ENCODE data around the gene AASS.

DNA sequence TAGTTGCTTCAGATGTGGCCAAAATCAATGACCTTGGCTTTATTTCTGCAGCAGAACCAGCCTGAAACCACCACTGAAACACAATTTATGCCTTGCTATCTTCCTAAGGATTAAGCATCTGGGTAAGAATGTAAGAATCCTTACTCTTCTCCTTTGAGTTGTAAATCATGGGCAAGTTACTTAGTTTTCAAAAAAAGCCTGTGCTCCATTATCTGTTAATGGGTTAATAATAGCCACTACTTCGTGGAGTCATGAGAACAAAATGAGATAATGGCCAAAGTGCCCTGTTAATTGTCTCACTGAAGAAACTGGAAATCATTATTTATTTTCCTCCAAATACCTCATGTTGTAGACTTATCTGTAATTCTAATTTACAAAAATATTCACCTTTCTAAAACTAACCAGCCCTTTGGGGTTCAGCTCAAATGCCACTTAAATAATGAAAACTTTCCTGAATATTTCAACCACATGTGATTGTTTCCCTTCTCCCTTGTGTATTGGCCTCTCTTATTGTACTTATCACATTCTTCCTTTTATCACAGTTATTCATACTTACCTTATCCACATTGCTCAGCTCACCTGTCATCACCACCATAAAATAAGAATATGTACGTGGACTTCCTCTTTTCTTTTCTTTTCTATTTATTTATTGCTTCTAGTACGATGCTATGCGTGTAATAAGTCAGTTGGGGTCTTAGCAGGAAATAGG lies 2.0 kb upstream of the AASS start:
- TF ChIP-seq, protein P1, sequence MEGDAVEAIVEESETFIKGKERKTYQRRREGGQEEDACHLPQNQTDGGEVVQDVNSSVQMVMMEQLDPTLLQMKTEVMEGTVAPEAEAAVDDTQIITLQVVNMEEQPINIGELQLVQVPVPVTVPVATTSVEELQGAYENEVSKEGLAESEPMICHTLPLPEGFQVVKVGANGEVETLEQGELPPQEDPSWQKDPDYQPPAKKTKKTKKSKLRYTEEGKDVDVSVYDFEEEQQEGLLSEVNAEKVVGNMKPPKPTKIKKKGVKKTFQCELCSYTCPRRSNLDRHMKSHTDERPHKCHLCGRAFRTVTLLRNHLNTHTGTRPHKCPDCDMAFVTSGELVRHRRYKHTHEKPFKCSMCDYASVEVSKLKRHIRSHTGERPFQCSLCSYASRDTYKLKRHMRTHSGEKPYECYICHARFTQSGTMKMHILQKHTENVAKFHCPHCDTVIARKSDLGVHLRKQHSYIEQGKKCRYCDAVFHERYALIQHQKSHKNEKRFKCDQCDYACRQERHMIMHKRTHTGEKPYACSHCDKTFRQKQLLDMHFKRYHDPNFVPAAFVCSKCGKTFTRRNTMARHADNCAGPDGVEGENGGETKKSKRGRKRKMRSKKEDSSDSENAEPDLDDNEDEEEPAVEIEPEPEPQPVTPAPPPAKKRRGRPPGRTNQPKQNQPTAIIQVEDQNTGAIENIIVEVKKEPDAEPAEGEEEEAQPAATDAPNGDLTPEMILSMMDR (IDR thresholded peaks at IDR 0.05) = no peak
- TF ChIP-seq POLR2A (IDR thresholded peaks at IDR 0.05) = no peak

Data from adrenal gland (tissue), 5 donors.